Left cardiac atrium (tissue), 4 donors: Measurements from ENCODE around the gene GPR62. TPM values are rescaled to one million over a fixed set of nuclear protein-coding genes. Genes with fewer than 3 reads are reported as not detected.
"Not testable (repeated sequence)": the region's sequence is repeated elsewhere in the genome, so short reads cannot be mapped to it uniquely, and the experiment has no call there.

Source experiments
- ATAC-seq, 2 donors: fragments of 200-7000 bp; cut with Tn5 transposase; one replicate each; pipeline ENCODE4 v1.9.1; 2020; ENCODE audit warnings: mild to moderate bottlenecking in 2 of 2, moderate library complexity in 2 of 2
- DNase-seq: peaks from one replicate; pipeline ENCODE4 v3.0.0-alpha.2; 2020
- intact Hi-C, 2 donors: fragments of 100-400 bp; cut with DNase I; formaldehyde crosslinking; loops; one replicate each; pipeline versions ENCODE4 v1.14.1 to v1.15.1; 2022 to 2023
- total RNA-seq, 2 donors: library from RNA; stranded (reverse); fragmentation: NEBNext Ultra II Directional; extraction: Animal tissue kit (Norgen Biotek cat#: 25700); gene quantifications; one replicate each; pipeline ENCODE4 v1.2.1, GENCODE V29; 2021
- donor health status: DM: no; HTN: yes; CAD: no.
- donor health status: DM: no; HTN: yes; CAD: no; lungs with severe emphysema.
- donor health status: DM: yes; HTN: yes; CAD: no.
- donor health status: Dilated cardiomyopathy.

Gene GPR62
- total RNA-seq, 2 donors from 2014 or later, result 0.53 TPM; not detected in 1

DNA sequence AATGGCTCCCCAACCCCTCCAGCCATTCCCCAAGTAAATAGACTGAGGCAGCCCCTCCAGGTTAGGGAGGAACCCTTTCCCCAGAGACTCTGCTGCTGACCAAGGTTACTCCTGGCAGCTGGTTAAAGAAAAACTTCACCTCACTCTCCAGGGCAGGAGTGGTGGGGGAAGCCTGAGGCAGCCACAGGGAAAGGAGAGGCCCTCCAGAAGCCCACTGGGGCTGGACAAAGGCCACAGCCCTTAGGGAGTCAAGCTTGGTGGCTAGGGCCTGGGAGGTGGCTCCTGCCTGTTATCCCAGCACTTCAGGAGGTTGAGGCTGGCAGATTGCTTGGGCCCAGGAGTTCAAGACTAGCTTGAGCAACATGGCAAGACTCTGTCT, 29.1 kb downstream of the GPR62 start:
- DNase-seq (no peak), ATAC-seq (no peak)
- intact Hi-C loops, result no loop called here

DNA sequence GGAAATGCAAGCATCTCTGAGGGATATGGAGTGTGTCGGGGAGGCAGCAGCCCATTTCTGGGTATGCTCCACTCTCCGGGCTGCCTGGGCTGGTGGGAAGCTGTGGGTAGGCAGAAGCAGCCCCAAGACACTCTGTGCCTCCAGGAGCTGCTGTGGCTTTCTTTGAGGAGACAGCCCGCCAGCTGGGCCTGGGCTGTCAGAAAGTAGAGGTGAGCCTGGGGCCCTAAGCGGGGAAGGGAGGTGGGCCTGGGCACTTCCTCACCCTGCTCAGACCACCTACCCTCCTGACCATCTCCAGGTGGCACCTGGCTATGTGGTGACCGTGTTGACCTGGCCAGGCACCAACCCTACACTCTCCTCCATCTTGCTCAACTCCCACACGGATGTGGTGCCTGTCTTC, 29.9 kb downstream of the GPR62 start:
- ATAC-seq (no peak), DNase-seq (no peak)
- intact Hi-C loops, result no loop called here

- no peak for ATAC-seq
- intact Hi-C loops, result no loop called here
- DNase-seq, result no peak
Observed at GRCh38 chr3:51986010-51986947, 31.1 kb downstream of the GPR62 start.

- no peak for DNase-seq
- ATAC-seq, result no peak
- intact Hi-C loops, result no loop called here
Observed at GRCh38 chr3:51987568-51987967, 32.4 kb downstream of the GPR62 start.

- DNase-seq (no peak), ATAC-seq (no peak)
- intact Hi-C loops, result no loop called here
Observed at GRCh38 chr3:51988286-51989146, 33.3 kb downstream of the GPR62 start.

- DNase-seq, ATAC-seq, intact Hi-C loops: not testable (repeated sequence)
Observed at GRCh38 chr3:51990501-51990971, 35.4 kb downstream of the GPR62 start.

DNA sequence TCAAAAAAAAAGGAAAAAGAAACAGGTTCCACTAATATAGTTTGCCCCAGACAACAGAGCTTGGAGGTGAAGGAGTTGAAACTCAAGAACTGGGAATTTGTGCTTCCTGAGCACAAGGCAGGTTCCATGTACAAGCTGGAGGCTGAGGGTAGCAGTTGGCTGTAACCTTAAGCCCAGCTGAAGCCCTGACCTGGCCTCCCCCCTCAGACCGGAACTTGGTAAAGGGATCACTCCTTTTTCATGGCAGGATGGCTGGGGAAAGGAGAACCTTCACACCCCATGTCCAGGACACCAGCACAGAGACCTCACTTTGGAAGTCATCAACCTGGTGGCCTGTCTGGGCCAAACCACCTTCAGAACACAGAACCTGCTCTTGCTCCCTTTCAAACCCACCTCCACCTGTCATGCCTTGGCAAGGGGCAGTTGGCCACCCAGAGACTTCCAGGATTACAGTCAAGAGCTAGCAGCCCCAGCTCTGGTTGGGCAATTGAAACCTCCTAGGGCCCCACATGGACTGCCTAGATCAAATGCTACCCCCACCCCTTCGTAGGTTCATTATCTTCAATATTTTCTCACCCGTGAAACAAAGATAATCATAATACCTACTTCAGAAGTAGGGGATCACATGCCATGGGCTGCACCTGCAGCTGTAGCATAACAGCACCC, 37.0 kb downstream of the GPR62 start:
- ATAC-seq (no peak), DNase-seq (no peak)
- intact Hi-C loops, result no loop called here

DNA sequence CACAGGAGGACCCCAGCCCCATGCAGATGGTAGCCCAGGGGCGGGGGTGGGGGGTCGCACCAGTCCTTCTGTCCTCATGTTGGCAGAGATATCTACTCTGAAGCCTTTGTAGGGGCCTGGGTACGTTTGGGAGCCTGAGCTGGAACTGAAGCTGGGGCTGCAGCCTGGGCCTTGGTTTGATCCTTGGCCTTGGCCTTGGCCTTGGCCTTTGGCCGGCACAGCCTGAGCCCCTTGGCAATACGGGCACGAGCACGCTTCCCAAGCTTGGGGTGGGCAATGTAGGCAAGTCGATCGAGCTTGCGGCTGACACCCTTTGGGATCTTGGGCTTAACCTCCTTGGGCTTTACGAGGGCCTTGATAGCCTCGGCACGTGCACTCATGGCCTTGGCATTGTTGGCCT, 38.5 kb downstream of the GPR62 start:
- intact Hi-C loops, DNase-seq, ATAC-seq: not testable (repeated sequence)

DNA sequence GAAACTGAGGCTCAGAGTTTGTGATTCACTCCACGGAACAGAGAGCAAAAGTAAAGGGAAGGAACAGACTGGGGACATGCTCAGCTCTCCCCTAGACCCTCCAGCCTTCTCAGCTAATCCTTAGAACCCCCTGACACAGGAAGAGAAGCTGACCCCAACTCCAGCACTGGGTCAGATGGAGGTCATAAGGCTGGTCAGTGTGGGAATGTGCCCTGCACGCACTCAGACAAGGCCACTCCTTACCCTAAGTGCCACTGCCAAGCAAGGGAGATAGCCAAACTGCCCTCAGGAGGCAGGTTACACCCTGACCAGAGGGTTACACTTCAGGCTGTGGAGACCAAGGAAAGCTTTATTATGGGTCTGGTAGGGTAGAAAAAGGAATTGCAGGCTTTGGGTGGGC, 39.3 kb downstream of the GPR62 start:
- ATAC-seq (no peak), DNase-seq (no peak)
- intact Hi-C loops, result no loop called here

GRCh38 chr3:51995346-51996163, 40.4 kb downstream of the GPR62 start, which contains the start of gene RPL29:
RPL29 (minus strand) TSS chr3:51995895; CDS start chr3:51995461, 434 bp downstream.
- DNase-seq, result peak; percentile 90
- intact Hi-C loops, result no loop called here
- peak; percentile 93 to 96 for ATAC-seq

DNA sequence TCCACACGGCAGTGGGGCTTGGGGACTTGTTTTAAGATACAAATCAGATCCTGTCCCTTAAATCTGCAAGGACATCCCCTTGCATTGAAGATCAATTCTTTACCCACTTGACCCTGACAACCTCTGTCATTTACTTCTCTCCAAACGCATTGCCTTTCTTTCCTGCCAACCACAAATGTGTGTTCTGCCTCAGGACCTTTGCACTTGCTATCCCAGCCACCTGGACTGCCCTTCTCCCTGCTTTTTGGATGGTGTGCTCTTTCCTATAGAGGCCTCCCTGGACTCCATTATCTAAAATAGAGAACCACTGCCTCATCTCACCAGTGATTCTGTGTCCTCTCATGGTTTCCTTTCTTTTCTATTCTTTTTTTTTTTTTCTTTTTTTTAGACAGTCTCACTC, 42.0 kb downstream of the GPR62 start:
- DNase-seq, result no peak
- intact Hi-C loops, result no loop called here
- no peak for ATAC-seq

GRCh38 chr3:51997935-51998596, 42.9 kb downstream of the GPR62 start:
- intact Hi-C loops, result no loop called here
- ATAC-seq, result no peak
- no peak for DNase-seq

DNA sequence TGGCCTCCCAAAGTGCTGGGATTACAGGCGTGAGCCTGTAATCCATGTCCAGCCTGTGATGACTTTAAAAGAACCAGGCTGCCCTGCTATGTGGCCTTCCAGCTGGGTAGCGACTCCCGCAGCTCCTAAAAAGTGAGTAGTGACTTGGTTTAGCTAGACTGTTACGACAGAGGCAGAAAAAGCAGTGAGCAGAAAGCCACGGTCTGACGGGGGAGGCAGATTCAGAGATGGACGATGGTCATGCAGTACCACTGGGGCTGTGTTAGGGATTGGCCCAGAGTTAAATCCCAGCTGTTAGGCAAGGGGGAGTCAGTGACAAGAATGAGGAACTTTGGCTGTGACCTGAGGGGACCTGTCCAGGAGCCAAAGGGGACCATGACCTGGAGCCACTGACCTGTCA, 43.6 kb downstream of the GPR62 start:
- no peak for DNase-seq
- ATAC-seq, result no peak
- intact Hi-C loops, result no loop called here

DNA sequence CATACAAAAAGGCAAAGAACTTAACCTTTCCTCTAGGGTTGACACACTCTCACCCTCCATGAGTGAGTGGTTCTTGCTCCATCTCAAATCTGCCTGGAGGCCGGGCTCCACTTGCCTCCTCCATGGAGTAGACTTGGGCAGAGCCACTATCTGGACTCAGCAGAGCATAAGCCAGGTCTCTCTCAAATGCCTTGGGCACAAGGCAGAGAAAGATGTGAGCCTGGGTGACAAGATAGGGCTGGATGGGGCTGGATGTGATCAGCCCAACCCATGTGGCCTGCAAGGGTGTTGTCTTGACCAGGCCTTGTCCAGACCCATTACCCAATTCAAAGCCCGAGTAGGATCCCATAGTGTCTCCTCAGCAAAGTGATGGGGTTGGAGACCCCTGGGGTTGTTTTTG, 44.7 kb downstream of the GPR62 start:
- ATAC-seq, result no peak
- intact Hi-C loops, result loop anchor here (2.0 to 10.0 kb wide), 5 partner anchors 52 to 277 kb away; partner anchors contain the start of gene WDR82 (in 1 of the 2)
- no peak for DNase-seq

DNA sequence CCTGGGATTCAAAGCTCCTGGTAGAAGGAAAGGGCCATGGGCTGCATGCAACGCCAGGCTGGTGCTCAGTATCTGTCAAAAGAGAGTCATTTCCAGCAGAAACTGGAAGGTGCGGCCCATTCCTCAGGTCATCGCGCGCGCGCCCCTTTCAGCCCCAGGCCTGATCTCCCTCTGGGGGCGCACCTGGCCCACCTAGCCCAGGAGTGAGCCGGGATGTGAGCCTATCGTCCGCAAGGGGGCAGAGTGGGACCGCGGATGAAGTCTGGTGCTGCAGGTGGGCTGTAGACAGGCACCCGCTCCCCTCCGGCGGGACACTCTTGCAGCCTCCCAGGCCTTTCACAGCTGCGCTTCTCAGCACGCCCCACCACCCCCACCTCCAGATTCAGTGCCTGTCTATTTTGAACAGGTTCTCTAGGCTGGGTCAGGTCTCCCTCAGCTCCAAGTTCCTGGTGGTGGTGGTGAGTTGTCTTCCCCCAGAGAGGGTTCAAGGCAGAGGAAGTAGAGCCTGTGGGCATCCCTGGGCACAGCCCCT, 46.3 kb downstream of the GPR62 start:
- intact Hi-C loops, result loop anchor here (1.0 to 10.0 kb wide), 6 partner anchors 51 to 276 kb away; partner anchors contain the start of gene WDR82 (in 1 of the 2)
- ATAC-seq (peak; percentile 65 to 67), DNase-seq (peak; percentile 78)

GRCh38 chr3:52002748-52003147, 47.6 kb downstream of the GPR62 start:
- no peak for ATAC-seq
- DNase-seq, result no peak
- intact Hi-C loops, result loop anchor here (5.0 to 10.0 kb wide), 4 partner anchors 50 to 275 kb away; partner anchors contain the start of gene WDR82 (in 1 of the 2)

DNA sequence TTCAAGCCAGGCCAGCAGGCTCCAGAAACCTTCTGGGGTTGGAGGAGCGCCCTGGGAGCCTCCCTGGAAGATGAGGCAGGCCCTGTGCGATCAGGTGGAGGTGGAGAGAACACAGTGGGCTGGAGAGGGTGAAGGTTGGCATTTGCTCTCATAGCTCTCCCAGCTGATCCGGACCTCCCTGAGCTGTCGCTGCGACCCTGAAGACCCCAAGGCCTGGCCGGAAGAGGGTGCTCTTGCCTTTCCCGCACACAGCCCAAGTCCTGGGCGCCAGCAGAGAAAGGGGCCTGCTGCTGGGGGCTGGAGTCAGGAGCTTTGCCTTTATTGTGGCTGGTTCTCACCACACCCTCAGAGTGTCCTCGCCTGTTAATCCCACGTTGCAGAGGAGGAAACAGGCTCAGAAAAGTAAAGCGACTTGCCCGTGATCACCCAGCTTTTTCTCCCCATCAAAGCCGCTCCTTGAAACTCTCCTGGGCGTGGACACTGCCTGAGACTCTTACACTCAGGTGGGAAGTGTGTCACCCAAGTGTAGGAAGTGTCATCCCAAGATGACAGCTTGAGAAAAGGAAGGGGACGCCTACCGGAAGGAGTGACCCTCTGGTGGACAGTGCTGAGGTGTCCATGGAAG, 49.1 kb downstream of the GPR62 start:
- peak; percentile 69 for DNase-seq
- intact Hi-C loops, result loop anchor here (1.0 to 10.0 kb wide), 6 partner anchors 48 to 273 kb away; partner anchors contain the start of gene WDR82 (in 1 of the 2)
- ATAC-seq, result peak; percentile 67 to 76
